Lower leg skin (tissue), 3 donors: ENCODE measurements around the gene SLC41A3.

Source experiments
- POLR2A ChIP-seq, 2 donors: fragments of 450-650 bp; IDR thresholded peaks; one replicate each; pipeline ENCODE4 v1.6.1; 2016 to 2017; ENCODE audit warnings: antibody characterized with exemption in 2 of 2, mild to moderate bottlenecking in 1 of 2, moderate library complexity in 1 of 2
- TF ChIP-seq, protein P1 (sequence below), 3 donors: fragments of 450-650 bp; IDR thresholded peaks; one replicate each; pipeline ENCODE4 v1.5.1; 2016; ENCODE audit warnings: antibody characterized with exemption in 3 of 3, mild to moderate bottlenecking in 3 of 3, moderate library complexity in 2 of 3

DNA sequence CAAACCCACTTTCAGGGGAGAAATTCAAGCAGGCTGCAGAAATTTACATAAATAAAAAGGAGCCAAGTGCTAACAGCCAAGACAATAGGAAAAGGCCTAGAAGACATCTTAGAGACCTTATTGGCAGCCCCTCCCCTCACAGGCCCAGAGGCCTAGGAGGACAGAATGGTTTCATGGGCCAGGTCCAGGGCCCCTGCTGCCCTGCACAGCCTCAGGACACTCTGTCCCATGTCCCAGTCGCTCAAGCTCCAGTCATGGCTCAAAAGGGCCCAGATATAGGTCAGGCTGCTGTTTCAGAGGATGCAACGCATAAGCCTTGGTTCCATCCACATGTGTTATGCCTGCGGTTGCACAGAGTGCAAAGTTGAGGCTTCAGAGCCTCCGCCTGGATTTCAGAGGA is 55.8 kb downstream of the SLC41A3 start:
- TF ChIP-seq, protein P1, sequence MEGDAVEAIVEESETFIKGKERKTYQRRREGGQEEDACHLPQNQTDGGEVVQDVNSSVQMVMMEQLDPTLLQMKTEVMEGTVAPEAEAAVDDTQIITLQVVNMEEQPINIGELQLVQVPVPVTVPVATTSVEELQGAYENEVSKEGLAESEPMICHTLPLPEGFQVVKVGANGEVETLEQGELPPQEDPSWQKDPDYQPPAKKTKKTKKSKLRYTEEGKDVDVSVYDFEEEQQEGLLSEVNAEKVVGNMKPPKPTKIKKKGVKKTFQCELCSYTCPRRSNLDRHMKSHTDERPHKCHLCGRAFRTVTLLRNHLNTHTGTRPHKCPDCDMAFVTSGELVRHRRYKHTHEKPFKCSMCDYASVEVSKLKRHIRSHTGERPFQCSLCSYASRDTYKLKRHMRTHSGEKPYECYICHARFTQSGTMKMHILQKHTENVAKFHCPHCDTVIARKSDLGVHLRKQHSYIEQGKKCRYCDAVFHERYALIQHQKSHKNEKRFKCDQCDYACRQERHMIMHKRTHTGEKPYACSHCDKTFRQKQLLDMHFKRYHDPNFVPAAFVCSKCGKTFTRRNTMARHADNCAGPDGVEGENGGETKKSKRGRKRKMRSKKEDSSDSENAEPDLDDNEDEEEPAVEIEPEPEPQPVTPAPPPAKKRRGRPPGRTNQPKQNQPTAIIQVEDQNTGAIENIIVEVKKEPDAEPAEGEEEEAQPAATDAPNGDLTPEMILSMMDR (IDR thresholded peaks at IDR 0.05) = no peak
- TF ChIP-seq POLR2A (IDR thresholded peaks at IDR 0.05) = no peak
